PC-3 (cell line): ENCODE measurements around the gene GHRHR. TPM values are rescaled to one million over a fixed set of nuclear protein-coding genes. Genes with fewer than 3 reads are reported as not detected.

Source experiments
- ATAC-seq: fragments of 200-7000 bp; cut with Tn5 transposase; 2 replicates; pipeline ENCODE4 v1.9.1; 2020; ENCODE audit warnings: mild to moderate bottlenecking, moderate library complexity
- BruUV-seq: library from RNA; stranded (reverse); fragments of 400-500 nt; replicated peaks from 2 replicates; lab custom pipeline; 2021; lab: Mats Ljungman, UMichigan
- CTCF ChIA-PET: fragments of 300-600 bp; sonication (Branson Sonifier 250); formaldehyde crosslinking; loops from one replicate; lab custom pipeline; 2022; ENCODE audit warnings: antibody characterized with exemption; lab: Charles Lee
- POLR2A ChIA-PET: fragments of 300-600 bp; sonication (Branson Sonifier 250); formaldehyde crosslinking; loops from one replicate; lab custom pipeline; 2022; ENCODE audit warnings: antibody characterized with exemption; ENCODE audit not compliant: unreplicated experiment; lab: Charles Lee
- DNase-seq: peaks from one replicate; pipeline ENCODE4 v3.0.0-alpha.2; 2015
- H2AFZ ChIP-seq: fragments of 300-600 bp; sonication (generic); 2 replicates; pipeline ENCODE4 v1.6.0; 2016; ENCODE audit warnings: antibody characterized with exemption, low read length
- H3F3A ChIP-seq: fragments of 300-600 bp; sonication (generic); one replicate; pipeline ENCODE4 v1.6.0; 2017; ENCODE audit warnings: antibody characterized with exemption, low read length, control low read depth, mild to moderate bottlenecking; ENCODE audit not compliant: unreplicated experiment
- H3K27ac ChIP-seq: fragments of 300-600 bp; sonication (generic); 2 replicates; pipeline ENCODE4 v1.5.1; 2016; ENCODE audit warnings: mild to moderate bottlenecking, low read length
- H3K27me3 ChIP-seq: fragments of 300-600 bp; sonication (generic); 2 replicates; pipeline ENCODE4 v1.6.1; 2016; ENCODE audit warnings: low read length, mixed read lengths
- H3K36me3 ChIP-seq: fragments of 300-600 bp; sonication (generic); 2 replicates; pipeline ENCODE4 v1.6.1; 2016; ENCODE audit warnings: low read depth, mixed run types, low read length, mixed read lengths
- H3K4me1 ChIP-seq: fragments of 300-600 bp; sonication (generic); 2 replicates; pipeline ENCODE4 v1.5.1; 2016; ENCODE audit warnings: low read length; ENCODE audit not compliant: insufficient read depth
- H3K4me2 ChIP-seq: fragments of 300-600 bp; sonication (generic); 2 replicates; pipeline ENCODE4 v1.6.0; 2016; ENCODE audit warnings: low read length
- H3K4me3 ChIP-seq: fragments of 300-600 bp; sonication (generic); 2 replicates; pipeline ENCODE4 v1.5.1; 2016; ENCODE audit warnings: mild to moderate bottlenecking, low read length, mixed read lengths
- H3K79me2 ChIP-seq: fragments of 300-600 bp; sonication (generic); 2 replicates; pipeline ENCODE4 v1.6.1; 2017; ENCODE audit warnings: low read length, mixed read lengths
- H3K9ac ChIP-seq: fragments of 300-600 bp; sonication (generic); 2 replicates; pipeline ENCODE4 v1.6.0; 2016; ENCODE audit warnings: mild to moderate bottlenecking, low read length
- H3K9me2 ChIP-seq: fragments of 300-600 bp; sonication (generic); replicated peaks from 2 replicates; pipeline ENCODE4 v1.6.1; 2016; ENCODE audit warnings: mixed run types, low read length, mixed read lengths
- H3K9me3 ChIP-seq: fragments of 300-600 bp; sonication (generic); 2 replicates; pipeline ENCODE4 v1.6.1; 2016; ENCODE audit warnings: low read length, mixed read lengths
- H4K20me1 ChIP-seq: fragments of 300-600 bp; sonication (generic); 2 replicates; pipeline ENCODE4 v1.6.1; 2016; ENCODE audit warnings: low read length, mixed read lengths
- CTCF ChIP-seq: fragments of 300-600 bp; sonication (generic); conservative IDR thresholded peaks from 2 replicates; pipeline ENCODE4 v1.5.1; 2017; ENCODE audit warnings: antibody characterized with exemption, low read depth, mild to moderate bottlenecking, low read length
- EZH2 ChIP-seq: fragments of 300-600 bp; sonication (generic); IDR thresholded peaks from one replicate; pipeline ENCODE4 v1.6.1; 2017; ENCODE audit warnings: antibody characterized with exemption, mild to moderate bottlenecking, low read length; ENCODE audit not compliant: unreplicated experiment
- EZH2phosphoT487 ChIP-seq: fragments of 300-600 bp; sonication (generic); IDR thresholded peaks from 2 replicates; pipeline ENCODE4 v1.6.1; 2018; ENCODE audit warnings: mild to moderate bottlenecking, antibody characterized with exemption, low read length, borderline replicate concordance
- intact Hi-C: fragments of 100-400 bp; cut with micrococcal nuclease; formaldehyde crosslinking; loops from 2 replicates; pipeline ENCODE4 v1.9.0; 2023
- total RNA-seq: library from RNA; depleted of rRNA; stranded (reverse); fragments of >200 nt; gene quantifications from 2 replicates; pipeline ENCODE4 v1.2.3, GENCODE V29; 2014

The GHRHR gene
- total RNA-seq, 1 experiment from 2014 or later, result not detected

GRCh38 chr7:30979027-30979426 is 15.3 kb downstream of the GHRHR start:
- Histone ChIP-seq H3K79me2 (no peaks in the 10 kb centered on the region), H3K4me2 (no peak overlapping the region), H3K9me2 (no peaks in the 10 kb centered on the region), H3K27ac (no peak overlapping the region), H3F3A (no peaks in the 10 kb centered on the region), H4K20me1 (no peaks in the 10 kb centered on the region), H3K9me3 (no peaks in the 10 kb centered on the region), H3K4me3 (no peak overlapping the region), H2AFZ (no peak overlapping the region), H3K4me1 (peaks cover 8% of the 10 kb centered on the region; the same call in 1 of the 2 replicates), H3K27me3 (peaks cover 27% of the 10 kb centered on the region), H3K36me3 (no peaks in the 10 kb centered on the region), H3K9ac (no peak overlapping the region)
- POLR2A ChIA-PET, result no interaction called here
- ATAC-seq (no peak), DNase-seq (no peak)
- intact Hi-C loops, result loop anchor here (2.0 to 5.0 kb wide), 2 partner anchors 40 to 232 kb away; no protein-coding TSS in a partner anchor
- CTCF ChIA-PET, result interaction anchor here (0.7 to 1.1 kb wide), 2 partner anchors 144 to 183 kb away, joined by 4 read pairs; no protein-coding TSS in a partner anchor
- no TSS peak for BruUV-seq
- TF ChIP-seq EZH2phosphoT487 (no peak), CTCF (no peak), EZH2 (no peak)

GRCh38 chr7:30980194-30980593 is 16.4 kb downstream of the GHRHR start:
- ChIA-PET POLR2A (no interaction called here), CTCF (interaction anchor here (0.5 kb wide), 1 partner anchor 117 kb away, joined by 3 read pairs; no protein-coding TSS in a partner anchor)
- Histone ChIP-seq H2AFZ (no peak overlapping the region), H3K27ac (no peak overlapping the region), H3K9me3 (no peaks in the 10 kb centered on the region), H3K27me3 (peaks cover 27% of the 10 kb centered on the region), H3K36me3 (no peaks in the 10 kb centered on the region), H3K79me2 (no peaks in the 10 kb centered on the region), H4K20me1 (no peaks in the 10 kb centered on the region), H3K9ac (no peak overlapping the region), H3K4me1 (peaks cover 7% of the 10 kb centered on the region; the same call in 1 of the 2 replicates), H3K9me2 (no peaks in the 10 kb centered on the region), H3K4me3 (no peak overlapping the region), H3K4me2 (no peak overlapping the region), H3F3A (no peaks in the 10 kb centered on the region)
- no peak for TF ChIP-seq CTCF
- no peak for TF ChIP-seq EZH2
- TF ChIP-seq EZH2phosphoT487, result no peak
- intact Hi-C loops, result no loop called here
- BruUV-seq, result no TSS peak
- DNase-seq (no peak), ATAC-seq (no peak)

GRCh38 chr7:30980751-30981150 is 17.0 kb downstream of the GHRHR start:
- Histone ChIP-seq H3K4me1 (peaks cover 7% of the 10 kb centered on the region; the same call in 1 of the 2 replicates), H3K79me2 (no peaks in the 10 kb centered on the region), H3K27me3 (peaks cover 27% of the 10 kb centered on the region), H3K27ac (no peak overlapping the region), H3K36me3 (no peaks in the 10 kb centered on the region), H3K4me3 (no peak overlapping the region), H2AFZ (no peak overlapping the region), H3K9me2 (no peaks in the 10 kb centered on the region), H3K9me3 (no peaks in the 10 kb centered on the region), H3K4me2 (no peak overlapping the region), H3K9ac (no peak overlapping the region), H4K20me1 (no peaks in the 10 kb centered on the region), H3F3A (no peaks in the 10 kb centered on the region)
- DNase-seq (no peak), ATAC-seq (no peak)
- intact Hi-C loops, result no loop called here
- CTCF ChIA-PET, result interaction anchor here (0.5 kb wide), 1 partner anchor 118 kb away, joined by 3 read pairs; no protein-coding TSS in a partner anchor
- BruUV-seq, result no TSS peak
- TF ChIP-seq EZH2phosphoT487 (no peak), CTCF (no peak), EZH2 (no peak)
- POLR2A ChIA-PET, result no interaction called here
